ENCODE data around the gene AFF1.

The AFF1 gene

GRCh38 chr4:86955888-86956451 lies 21.2 kb downstream of the AFF1 start:
- TF ChIP-seq, protein P1, sequence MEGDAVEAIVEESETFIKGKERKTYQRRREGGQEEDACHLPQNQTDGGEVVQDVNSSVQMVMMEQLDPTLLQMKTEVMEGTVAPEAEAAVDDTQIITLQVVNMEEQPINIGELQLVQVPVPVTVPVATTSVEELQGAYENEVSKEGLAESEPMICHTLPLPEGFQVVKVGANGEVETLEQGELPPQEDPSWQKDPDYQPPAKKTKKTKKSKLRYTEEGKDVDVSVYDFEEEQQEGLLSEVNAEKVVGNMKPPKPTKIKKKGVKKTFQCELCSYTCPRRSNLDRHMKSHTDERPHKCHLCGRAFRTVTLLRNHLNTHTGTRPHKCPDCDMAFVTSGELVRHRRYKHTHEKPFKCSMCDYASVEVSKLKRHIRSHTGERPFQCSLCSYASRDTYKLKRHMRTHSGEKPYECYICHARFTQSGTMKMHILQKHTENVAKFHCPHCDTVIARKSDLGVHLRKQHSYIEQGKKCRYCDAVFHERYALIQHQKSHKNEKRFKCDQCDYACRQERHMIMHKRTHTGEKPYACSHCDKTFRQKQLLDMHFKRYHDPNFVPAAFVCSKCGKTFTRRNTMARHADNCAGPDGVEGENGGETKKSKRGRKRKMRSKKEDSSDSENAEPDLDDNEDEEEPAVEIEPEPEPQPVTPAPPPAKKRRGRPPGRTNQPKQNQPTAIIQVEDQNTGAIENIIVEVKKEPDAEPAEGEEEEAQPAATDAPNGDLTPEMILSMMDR (IDR thresholded peaks at IDR 0.05; ENCODE audit: insufficient read depth, low read length, missing control alignments): no peak
- no peak for DNase-seq (ENCODE audit: low read depth, low spot score)
- no peak overlapping the region for H3K4me3 ChIP-seq (ENCODE audit: low read depth, low read length)
- ChIA-PET CTCF (interaction anchor here (0.8 to 1.1 kb wide), 2 partner anchors 11 to 21 kb away, joined by 3 read pairs; partner anchors contain the start of gene AFF1), POLR2A (no interaction called here)

GRCh38 chr4:86957215-86957614 lies 22.4 kb downstream of the AFF1 start:
- ChIA-PET CTCF (no interaction called here), POLR2A (interaction anchor here (1.3 kb wide), 1 partner anchor 49 kb away, joined by 3 read pairs; no protein-coding TSS in a partner anchor)
- no peak overlapping the region for H3K4me3 ChIP-seq (ENCODE audit: low read depth, low read length)
- DNase-seq (ENCODE audit: low read depth, low spot score): no peak
- TF ChIP-seq, protein P1 (IDR thresholded peaks at IDR 0.05; ENCODE audit: insufficient read depth, low read length, missing control alignments): no peak

DNA sequence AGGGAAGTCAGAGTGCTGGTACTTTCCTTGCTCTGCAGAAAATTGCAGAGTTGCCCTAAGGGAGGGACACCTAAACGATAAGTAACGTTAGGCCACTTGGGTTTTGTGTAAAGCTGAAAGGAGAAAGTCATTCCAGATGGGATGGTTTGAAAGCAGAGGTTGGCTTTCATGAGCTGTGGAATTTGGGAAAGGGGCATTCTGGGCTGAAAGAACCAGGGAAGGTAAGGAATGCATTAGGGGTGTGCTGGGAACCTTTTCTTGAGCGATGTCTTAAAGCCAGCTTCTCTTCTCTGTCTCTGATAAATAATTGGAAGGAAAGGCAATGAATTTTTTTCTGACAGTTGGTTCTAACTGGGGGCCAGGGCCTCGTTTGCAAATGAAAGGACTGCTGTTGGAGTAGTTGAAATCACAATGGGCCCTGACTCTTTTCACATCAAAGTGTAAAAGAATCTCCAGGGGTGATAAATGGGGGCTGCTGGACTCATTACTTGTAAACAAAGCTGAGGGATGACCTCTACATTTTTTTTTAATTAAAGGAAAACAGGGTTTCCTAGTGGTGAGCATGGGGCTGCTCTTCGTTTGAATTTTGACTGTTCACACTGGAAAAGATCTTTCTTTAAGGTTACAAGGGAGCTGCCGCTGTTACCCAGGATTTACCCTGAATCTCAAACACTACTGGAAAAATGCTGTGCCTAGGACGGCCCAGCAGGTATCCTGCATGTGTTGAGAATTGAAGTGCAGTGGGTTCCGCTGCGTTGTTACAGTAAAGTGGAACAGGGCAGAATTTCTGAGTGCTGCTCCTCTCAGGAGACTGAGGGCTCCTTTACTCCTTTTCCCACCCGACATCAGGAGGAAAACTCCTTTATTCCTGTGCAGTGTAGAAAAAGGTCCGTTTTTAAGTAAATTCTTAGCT lies 25.0 kb downstream of the AFF1 start:
- TF ChIP-seq, protein P1 (IDR thresholded peaks at IDR 0.05; ENCODE audit: insufficient read depth, low read length, missing control alignments): no peak
- no peak for DNase-seq (ENCODE audit: low read depth, low spot score)
- POLR2A ChIA-PET: interaction anchor here (0.7 to 1.5 kb wide), 4 partner anchors 25 to 367 kb away, joined by 3 to 7 read pairs (median 3); partner anchors contain the start of gene AFF1
- no peak overlapping the region for H3K4me3 ChIP-seq (ENCODE audit: low read depth, low read length)
- CTCF ChIA-PET: interaction anchor here (0.8 to 1.8 kb wide), 6 partner anchors 11 to 50 kb away, joined by 3 to 7 read pairs (median 4); partner anchors contain the start of gene AFF1

DNA sequence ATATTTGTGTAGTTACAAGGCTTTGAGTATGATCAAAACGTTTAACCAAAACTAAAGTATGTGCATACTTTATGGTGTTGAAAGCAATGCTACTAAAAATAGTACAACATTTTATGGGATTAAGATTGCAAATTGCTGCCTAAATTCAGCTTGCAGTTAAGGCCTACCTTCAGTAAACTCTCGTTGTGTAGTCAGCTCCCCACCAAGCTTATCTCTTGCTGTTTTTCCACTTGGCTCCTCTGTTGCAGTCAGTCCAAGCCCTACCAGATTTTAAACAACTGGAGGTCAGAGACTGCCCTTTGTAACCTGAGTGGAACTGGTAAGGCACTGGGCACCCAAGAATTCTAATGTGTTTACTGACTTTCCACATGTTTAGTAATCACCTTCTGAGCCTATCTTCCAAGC lies 25.7 kb downstream of the AFF1 start:
- H3K4me3 ChIP-seq (ENCODE audit: low read depth, low read length): no peak overlapping the region
- DNase-seq (ENCODE audit: low read depth, low spot score): no peak
- TF ChIP-seq, protein P1 (IDR thresholded peaks at IDR 0.05; ENCODE audit: insufficient read depth, low read length, missing control alignments): no peak
- POLR2A ChIA-PET: interaction anchor here (0.7 to 1.5 kb wide), 5 partner anchors 26 to 368 kb away, joined by 3 to 7 read pairs (median 3); partner anchors contain the start of gene AFF1
- CTCF ChIA-PET: interaction anchor here (0.8 to 1.8 kb wide), 4 partner anchors 11 to 38 kb away, joined by 3 to 7 read pairs (median 6); partner anchors contain the start of gene AFF1

DNA sequence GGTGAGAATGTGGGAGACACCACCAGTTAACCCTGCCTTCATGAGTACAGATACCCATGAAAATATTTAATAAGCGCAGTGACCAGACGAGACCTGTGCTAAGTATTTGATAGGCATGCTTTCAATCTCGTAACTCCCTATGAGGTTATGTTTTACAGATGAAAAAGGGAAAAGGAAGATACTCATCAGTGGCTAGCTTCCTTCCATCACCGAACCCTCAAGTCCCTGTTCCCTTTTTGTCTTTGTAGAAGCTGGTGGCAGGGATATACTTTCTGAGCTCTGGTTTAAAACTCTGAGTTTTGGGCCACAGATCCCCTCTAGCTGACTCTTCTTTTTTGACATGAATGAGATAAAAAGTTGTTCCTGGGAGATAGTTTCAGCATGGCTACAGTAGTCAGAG lies 26.3 kb downstream of the AFF1 start:
- TF ChIP-seq, protein P1 (IDR thresholded peaks at IDR 0.05; ENCODE audit: insufficient read depth, low read length, missing control alignments): no peak
- no peak for DNase-seq (ENCODE audit: low read depth, low spot score)
- H3K4me3 ChIP-seq (ENCODE audit: low read depth, low read length): no peak overlapping the region
- ChIA-PET CTCF (interaction anchor here (1.6 to 1.8 kb wide), 3 partner anchors 23 to 39 kb away, joined by 5 to 7 read pairs (median 7); partner anchors contain the start of gene AFF1), POLR2A (interaction anchor here (0.7 to 1.5 kb wide), 4 partner anchors 27 to 369 kb away, joined by 3 to 7 read pairs (median 6); partner anchors contain the start of gene AFF1)
